Kasumi-1 (cell line): ENCODE data around the gene SIPA1L3.
"Not testable (repeated sequence)": the region's sequence is repeated elsewhere in the genome, so short reads cannot be mapped to it uniquely, and the experiment has no call there.

Source experiments
- DNase-seq, 2 experiments: peaks; one replicate each; lab custom pipeline; 2025; lab: John Stamatoyannopoulos, UW

SIPA1L3 gene

DNA sequence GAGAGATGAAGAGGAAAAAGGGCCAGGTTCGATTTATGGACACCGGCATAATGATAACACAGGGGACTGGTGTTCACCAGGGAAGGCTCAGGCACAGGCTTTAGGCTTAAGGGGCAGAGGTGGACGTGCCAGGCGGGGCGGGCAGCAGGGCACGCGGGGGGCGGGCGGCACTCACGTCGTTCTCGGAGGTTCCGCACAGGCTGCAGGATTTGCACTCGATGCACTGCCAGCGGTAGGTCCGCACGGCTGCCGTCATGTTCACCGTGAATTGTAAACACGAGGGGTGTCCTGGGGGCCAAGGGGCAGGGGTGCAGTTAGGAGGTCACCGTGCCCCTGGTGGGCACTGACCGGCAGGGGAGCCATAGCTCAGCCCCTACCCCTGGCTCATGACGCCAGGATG, 306.5 kb downstream of the SIPA1L3 start:
- no peak for DNase-seq

DNA sequence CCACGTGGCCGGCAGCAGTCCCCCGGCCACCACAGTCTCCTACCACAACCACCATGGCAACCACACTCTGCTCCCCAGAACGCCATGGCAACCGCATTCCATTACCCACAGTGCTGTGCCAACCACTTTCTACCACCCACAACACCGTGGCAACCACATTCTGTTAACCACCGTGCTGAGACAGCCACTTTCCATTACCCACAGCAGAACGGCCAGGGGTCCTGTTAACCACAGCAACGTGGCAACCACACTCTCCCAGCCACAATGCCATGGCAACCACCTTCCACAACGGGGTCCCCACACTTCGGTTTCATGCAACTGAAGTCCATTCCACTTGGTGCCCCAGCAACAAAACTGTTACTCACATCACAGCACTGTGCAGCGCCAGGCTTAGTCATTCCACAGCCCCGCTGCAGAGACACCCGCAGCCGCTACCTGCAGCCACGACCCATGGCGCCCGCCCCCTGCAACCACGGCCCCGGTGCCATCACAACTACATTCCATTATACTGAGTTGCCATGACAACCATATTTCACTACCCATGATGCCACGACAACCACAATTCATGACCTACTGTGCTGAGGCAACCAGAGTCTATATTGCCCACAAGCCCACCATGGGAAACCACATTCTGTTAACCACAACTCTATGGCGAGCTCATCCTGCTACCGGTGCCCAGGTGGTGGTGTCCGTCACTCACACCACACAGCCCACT, 307.1 kb downstream of the SIPA1L3 start:
- no peak for DNase-seq

DNA sequence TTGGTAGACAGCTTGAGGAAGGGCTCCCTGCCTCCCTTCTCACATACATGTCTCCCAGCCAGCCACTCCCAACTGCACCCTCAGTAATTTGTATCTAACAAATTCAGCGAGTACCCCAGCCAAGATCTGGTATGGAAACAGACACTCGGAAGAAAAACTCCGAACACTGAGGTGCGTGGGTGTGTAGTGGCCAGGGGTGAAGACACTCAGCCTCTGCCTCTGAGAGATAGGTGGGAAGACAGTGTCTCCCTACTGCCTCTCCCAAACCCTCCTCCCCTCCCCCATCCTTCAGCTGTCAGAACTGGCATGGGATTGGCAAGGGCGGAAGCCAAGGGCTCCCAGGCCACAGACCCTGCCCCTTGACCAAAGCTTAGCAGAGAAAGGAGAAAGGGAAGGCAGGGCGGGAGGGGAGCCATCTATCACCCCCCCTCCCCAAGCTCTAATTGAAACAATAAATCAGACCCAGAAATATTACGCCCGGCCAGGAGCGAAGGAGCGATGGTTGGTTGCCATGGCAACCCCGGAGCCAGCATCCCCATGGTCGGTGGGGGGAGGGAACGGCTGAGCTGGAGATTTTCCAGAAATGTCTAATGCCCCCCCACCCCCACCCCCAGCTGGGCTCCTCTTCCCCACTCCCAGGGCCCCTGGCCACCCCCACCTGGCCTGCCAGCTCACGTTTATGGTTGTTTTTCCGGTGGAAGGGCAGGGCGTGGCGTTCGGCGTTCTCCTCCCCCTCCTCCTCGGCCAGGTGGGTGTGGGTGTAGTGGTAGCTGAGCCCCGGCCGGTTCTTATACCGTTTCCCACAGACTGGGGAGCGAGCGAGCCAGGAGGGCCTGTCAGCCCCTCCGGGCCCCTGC, 310.0 kb downstream of the SIPA1L3 start:
- DNase-seq: no peak

DNA sequence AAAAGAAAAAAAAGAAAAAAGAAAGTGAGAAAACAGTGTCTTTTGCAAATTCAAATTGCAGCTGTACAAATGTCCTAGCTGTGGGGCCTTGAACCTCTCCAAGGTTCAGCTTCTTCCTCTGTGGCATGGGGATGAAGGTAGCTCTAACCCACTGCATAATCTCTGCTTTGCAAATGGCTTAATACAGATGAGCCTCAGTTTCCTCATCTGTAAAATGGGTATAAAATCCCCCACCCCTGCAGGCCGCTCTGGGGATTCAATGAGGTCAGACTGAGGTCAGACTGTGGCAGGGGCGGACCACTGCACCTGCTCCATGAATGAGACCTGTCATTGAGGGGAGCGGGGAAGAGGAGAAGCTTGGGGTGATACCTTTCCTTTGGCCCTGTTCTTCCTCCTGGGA, 311.2 kb downstream of the SIPA1L3 start:
- DNase-seq: no peak

DNA sequence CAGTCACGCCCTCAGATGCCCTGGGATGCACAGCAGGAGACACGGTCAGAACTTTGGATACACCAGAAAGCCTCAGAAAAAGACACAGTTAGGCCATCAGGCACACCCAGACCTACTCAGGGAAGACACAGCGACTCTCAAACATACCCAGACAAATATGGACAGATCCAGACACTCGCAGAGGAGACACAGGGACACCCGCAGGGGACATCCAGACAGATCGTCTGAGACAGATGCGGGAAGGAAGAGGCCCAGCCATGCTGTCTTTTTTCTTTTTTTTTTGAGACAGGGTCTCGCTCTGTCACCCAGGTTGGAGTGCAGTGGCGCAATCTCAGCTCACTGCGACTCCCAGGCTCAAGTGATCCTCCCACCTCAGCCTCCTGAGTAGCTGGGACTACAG, 312.2 kb downstream of the SIPA1L3 start:
- no peak for DNase-seq

DNA sequence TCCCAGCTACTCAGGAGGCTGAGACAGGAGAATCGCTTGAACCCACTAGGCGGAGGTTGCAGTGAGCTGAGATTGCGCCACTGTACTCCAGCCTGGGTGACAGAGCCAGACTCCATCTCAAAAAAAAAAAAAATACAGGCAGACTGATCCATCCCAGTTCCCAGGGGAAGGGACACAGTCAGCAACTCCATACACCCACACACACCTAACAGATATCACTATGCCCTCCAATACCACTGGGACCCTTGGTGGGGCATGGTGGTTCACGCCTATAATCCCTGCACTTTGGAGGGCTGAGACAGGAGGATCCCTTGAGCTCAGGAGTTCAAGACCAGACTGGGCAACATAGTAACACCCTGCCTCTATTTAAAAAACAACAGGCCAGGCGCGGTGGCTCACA, 314.4 kb downstream of the SIPA1L3 start:
- DNase-seq: no peak

DNA sequence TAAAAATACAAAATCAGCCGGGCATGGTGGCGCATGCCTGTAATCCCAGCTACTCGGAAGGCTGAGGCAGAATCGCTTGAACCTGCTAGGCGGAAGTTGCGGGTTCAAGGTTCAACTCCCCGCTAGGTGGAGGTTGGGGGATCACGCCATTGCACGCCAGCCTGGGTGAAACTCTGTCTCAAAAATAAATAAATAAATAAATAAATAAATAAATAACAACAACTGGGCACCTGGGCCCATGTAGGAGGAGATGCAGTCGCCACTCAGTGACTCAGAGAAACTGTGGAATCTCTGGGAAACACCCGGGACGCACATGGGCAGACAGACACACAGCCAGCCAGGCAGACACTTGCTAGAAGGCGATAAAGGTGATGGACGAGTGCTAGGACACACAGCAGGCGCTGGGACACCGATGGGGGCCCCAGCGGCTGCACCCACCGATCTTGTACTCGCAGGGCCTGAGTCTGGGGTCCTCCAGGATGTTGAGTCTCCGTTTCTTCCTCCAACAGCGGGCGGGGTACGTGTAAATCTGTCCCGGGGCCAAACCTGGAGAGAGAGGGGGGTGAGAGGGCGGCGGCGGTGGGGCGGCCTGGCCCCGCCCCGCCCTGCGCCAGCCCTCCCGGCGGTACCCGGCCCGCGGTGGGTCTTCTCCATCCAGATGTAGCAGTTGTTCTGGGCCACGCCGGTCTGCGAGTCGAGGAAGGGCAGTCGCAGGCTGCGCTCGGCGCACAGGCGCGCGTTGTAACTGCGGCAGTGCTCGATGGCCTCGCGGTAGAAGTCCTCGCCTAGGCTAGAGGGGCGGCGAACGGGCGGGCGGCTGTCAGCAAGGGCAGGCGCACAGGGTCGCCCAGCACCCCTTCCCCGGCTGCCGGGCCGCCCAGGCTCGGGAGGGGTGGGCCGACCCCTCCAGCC, 315.2 kb downstream of the SIPA1L3 start:
- no peak for DNase-seq

DNA sequence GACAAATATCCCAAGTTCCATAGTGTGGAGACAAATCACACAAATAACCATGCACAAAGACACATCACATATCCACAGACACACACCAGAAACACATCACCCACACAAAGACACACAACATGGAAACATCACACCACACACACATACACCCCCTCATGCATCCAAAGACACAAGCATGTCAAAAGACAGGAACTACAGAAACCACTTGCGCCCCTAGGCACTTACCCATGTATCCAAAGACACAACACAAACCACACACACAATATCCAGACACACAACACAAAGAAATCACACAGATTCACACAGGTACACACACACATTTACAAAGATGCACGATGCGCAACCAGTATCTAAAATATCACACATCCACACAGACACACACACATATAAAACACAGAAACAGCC, 316.1 kb downstream of the SIPA1L3 start:
- DNase-seq: no peak

DNA sequence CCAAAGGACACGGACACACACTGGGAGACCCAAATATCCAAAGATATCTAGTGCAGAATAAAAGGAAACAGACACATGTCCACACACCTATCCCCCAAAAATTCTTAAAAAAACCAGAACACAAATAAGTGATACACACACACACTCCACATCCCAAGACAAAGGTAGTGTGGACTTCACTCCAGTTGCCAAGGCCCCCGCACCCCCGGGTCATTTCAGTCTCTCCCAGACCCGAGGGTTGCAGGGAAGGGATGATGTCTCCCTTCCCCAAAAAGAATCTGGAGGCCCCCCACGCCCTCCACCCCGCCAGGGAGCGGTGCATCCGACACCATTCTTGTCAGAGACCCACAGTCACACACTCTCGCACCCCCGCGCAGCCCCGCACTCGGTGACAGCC, 316.6 kb downstream of the SIPA1L3 start:
- no peak for DNase-seq

DNA sequence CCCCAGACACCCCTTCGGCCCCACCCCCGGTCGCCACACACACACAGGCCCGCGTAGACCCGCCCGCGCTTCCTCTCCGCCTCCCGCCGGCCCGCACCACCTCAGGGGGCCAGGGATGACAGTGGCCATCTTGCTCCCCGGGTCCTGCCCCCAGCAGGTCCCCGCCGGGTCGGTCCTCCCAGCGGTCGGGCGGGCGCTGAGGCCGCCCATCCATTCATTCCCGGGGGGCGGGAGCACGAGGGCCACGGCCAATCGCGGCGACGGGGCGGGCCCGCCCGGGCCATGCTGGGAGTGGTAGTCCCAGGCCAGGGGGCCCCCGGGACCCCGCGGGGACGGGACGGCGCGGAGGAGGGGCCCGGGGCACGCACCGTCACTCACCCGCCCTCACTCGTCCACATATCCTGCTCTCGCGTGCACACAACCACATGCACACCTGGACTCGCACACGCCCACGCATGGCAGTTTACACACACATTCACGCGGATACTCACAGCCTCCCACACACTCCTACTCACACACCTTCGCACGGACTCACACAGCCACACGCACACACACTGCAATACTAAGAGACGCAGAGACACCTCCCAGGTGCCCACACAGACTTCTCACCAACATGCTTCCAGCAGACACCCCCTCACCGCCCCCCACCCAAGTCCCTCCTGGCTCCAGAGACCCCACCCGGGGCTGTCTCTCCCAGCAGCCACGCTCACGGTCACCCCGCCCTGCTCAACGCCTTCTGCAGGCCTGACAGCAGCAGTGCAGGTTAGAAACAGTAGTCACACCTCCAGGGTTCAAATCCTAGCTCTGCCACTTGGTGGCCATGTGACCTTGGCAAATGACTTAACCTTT, 317.2 kb downstream of the SIPA1L3 start, which contains the start of gene DPF1:
TSS of gene DPF1 (minus strand) at position 209 of the 849 bp plus-strand sequence. CDS start at position 129, 80 bp downstream.
- DNase-seq: peak; percentile 70 to 72

DNA sequence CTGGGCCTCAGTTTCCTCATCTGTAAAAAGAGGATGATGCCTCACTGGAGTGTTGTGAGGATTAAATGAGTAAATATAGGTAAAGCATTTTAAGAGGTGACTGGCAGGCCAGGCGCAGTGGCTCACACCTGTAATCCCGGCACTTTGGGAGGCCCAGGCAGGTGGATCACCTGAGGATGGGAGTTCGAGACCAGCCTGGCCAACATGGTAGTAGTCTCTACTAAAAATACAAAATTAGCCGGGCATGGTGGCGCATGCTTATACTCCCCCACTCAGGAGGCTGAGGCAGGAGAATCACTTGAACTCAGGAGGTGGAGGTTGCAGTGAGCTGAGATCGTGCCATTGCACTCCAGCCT, 317.8 kb downstream of the SIPA1L3 start:
- DNase-seq: not testable (repeated sequence)

DNA sequence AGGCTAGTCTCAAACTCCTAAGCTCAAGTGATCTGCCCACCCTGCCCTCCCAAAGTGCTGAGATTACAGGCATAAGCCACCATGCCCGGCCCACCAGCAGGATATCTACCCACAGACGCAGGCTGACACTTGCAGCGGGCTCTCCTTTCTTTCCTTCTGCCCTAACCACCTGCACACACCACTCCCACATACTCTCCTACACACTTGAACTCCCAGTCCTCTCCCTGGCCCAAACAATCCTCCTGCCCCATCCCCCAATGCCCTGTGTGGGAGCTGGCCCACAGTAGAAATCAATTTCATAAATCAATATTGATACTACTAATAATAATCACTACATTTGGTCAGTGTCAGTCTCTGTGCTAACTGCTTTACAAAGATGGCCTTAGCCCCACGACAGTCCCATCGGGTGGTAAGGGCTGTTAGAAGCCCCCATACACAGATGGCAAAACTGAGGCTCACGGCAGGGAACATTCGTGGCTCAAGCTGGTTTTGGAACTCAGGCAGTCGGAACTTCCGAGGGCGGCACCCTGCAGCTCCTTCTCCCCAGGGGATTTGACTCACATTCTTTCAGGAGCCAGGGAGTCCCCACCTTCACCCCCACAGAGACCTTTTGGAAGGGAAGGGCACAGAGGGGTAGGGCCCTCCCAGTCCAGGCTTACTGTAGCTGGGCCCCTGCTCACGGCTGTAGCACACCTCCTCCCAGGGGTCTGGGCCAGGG, 320.4 kb downstream of the SIPA1L3 start:
- DNase-seq: no peak

DNA sequence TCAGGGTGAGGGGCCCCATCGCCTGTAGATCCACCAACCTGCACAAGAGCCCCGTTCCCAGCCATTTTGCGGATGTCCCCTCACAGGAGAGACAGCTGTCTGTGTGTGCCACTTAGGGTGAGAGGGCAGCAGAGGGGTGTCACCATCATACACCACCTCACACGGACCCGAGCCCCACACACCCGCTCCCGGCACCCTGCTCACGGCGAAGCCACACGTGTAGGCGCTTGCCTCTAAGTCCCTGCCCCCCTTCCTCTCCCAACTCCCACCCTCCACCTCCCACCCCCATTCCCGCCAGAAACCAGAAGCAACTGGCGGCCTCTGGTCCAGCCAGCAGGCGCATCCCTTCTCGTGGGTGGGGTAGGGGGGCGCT, 321.0 kb downstream of the SIPA1L3 start:
- DNase-seq: no peak

DNA sequence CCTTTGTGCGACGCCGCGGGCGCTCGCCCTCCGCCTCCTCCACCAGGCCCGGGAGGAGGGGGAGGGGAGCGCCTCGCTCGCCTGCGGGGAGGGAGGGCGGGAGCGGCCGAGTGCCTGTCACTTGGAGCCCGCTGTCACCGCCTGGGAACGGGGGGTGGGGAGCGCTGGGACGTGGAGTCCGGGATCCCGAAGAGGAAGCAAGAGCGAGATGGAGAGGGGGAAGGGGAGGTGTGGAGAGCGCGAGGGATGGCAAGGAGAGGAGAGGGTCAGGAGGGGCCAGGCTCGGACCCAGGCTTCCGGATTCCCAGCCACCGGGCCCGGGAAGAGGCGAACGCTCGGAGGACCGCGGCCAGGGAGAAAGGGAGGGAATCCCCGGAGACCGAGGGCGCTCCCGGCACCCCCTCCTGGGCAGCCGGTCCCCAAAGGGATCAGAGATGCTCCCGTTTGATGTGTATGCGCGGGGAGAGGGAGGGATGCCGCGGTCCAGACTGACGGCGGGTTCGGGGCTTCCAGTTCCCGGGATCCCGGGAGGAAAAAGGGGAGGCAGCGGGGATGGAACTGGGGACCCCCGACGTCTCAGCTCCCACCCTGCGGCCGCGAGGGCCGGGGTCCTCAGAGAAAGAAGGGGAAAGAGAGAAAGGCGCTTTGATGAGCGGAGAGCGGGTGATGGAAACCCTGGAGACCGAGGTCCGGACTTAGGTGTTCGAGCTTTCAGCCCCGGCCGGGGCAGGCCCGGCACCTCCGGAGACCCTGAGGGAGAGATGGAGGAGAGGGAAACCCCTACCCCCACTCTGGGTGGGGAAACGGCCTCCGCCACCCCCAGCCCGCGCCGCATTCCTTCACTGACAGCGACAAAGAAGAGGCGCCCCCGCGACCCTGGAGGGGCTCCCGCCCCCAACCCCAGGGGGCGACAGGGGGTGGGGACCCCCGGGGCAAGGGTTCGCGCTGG, 321.8 kb downstream of the SIPA1L3 start:
- no peak for DNase-seq

DNA sequence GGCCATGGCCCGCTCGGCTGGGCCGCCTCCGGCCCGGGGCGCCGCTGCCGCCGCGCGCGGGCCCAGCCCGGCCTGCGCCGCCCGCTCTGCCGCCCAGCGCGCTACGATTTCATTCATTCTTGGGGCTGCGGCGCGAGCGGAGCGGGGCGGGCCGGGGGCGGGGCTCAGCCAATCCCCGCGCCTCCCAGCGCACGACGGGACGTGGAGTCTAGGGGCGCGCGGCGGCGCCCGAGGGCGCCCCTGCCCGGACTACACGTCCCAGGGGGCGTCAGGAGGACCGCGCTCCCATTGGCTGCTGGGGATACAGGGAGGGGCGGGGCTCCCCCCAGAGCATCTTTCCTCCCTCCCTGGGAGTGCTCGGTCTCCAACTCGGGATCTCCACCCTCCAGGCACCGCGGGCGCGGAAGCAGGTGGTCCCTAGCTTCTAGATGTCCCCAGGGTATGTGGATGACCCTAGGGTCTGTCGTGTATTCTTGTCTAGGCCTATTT, 322.6 kb downstream of the SIPA1L3 start:
- peak; percentile 66 to 84 for DNase-seq

DNA sequence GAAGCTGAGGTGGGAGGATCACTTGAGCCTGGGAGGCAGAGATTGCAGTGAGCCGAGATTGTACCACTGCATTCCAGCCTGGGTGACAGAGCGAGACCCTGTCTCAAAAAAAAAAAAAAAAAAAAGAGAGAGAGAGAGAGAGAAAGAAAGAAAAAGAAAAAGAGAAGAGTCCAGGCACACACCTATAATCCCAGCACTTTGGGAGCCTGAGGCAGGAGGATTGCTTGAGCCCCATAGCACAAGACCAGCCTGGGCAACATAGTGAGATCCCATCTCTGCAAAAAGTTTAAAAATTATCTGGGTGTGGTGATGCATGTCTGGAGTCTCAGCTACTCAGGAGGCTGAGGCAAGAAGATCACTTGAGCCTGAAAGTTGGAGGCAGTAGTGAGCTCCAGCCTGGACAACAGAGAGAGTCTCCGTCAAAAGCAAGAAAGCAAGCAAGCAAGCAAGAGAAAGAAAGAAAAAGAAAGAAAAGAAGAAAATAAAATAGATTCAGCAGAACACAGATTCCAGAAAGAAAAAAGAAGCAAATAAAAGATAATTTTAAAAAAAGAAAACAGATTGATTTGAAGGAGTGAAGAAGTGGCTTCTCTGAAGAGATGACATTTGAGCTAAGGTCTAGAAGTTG, 323.6 kb downstream of the SIPA1L3 start:
- DNase-seq: not testable (repeated sequence)

DNA sequence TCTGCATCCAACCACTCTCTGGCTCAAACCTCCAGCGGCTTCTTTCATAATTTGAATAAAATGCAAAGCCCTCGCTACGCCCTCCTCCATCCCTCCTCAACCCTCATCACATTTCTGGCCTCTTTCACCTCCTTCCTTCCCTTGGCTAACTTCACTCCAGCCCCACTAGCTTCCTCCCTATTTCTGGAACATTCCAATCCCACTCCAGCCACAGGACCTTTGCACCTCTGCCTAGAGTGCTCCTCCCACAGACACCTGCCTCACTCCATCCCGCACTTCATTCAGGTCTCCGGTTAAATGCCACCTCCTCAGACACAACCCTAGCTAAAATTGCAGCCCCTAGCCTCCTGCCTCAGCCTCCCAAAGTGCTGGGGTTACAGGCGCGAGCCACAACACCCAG, 324.9 kb downstream of the SIPA1L3 start:
- DNase-seq: no peak

DNA sequence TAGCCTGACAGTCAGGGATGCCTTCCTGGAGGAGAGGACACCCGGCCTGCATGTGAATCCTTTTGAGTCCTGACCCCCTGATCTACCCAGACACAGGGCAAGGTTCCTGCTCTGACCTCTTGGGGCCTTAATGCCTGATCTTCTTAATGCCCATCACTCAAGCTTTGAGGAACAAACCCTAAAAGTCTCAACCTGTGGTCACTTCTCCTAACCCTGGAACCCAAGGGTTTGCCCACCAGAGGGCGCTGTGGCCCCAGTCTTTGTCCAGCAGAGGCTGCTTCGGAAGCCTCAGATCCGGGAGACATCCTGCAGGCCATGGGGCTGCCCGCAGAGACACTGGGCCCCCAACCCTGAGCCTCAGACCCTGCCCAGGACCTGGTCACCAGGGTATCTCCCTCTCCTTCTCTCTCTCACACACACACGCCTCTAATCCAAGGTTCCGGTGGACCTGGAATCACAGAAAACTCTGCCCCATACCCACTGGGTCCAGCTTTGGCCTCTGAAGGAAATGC, 326.8 kb downstream of the SIPA1L3 start:
- DNase-seq: peak; percentile 60 to 75

DNA sequence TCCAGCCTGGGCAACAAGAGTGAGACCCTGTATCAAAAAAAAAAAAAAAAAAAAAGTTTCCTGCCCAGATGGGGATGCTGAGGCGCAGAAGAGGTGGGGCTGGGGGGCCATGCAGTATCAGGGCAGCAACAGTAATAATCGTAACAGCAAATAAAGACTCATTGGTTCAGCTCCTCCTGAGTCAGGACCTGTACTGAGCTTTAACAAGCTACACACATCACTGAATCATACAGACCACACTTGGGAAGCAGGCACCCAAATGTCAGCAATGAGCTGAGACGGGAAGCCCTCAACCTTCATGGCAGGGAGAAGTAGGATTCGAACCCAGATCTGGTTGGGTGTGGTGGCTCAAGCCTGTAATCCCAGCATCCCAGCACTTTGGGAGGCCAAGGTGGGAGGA, 327.6 kb downstream of the SIPA1L3 start:
- no peak for DNase-seq
